CD4-positive, alpha-beta T cell treated with Interleukin-17A for 4 hours (primary cell): Measurements from ENCODE around the gene KRT2.

Experiments used
- DNase-seq: peaks from one replicate; pipeline ENCODE4 v3.0.0-alpha.2; 2020; ENCODE audit warnings: mixed read lengths

KRT2 gene

DNA sequence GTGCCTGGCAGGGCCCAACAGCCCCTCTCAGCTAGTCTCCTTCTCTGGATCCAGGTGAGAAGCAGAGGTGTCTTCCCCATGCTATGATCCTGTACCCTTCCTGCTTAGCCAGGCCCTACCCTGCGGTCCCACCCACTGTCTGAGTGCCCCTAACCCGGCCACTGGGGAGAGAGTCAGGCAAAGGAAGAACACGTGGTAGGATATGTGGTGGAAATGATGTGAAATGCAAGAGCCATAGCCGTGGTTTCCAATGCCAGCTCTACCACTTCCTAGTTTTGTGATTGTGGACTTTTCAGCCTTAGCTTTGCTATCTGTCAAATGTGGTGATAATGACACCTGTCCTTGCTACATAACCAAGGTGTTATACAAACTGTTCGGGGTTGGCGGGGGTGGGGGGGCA, 15.8 kb downstream of the KRT2 start:
- DNase-seq, result no peak

DNA sequence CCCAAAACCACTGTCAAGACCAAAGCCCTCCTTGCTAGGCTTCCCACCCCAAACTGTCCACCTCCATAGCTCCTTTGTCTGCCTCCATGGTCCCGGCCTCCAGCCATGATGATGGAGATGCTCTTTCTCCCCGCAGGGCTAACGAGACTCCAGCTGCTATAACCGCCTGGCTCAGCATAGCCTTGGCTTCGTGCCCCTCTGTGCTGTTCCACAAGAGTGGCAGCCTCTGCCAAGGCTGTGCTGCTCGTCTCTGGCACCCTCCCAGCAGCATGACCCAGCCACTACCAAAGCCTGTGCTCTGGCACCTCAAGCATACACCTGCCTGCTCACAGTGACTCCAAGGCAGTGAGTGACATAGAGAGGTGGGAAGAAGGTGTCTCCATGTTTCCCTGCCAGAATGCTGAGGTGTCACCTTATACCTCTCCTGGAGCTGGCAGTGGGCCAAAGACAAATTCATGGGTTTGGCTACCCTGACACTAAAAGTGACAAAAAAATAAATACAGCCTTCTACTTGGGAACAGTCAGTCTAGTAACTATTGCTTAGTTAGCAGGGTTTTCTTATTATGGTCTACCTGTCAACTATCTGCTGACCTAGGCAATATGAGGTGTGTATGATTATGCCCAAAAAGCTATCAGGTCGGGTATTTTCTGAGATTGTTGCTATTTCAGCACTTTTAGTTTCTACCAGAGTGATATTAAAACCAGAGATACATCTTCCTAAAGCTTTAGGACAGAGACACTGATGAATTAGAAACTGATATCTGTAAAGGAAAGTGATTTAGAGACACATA, 17.6 kb downstream of the KRT2 start:
- DNase-seq, result no peak

DNA sequence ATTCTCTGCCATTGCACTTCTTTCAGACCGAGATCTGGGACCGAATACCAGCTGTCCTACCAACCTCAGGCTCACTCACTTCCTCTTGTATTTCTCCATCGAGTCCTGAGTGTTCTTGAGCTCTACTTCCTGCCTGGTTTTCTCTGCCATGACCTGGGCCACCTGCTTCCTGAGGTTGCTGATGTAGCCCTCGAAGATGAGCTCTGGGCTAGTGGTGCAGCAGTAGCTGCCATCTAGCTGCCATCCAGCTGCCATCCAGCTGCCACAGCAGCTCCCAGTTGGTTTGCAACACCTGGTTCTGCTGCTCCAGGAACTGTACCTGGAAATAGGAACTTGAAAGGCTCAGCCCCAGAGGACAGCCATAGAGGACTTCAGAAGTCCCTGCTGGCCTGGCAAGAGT, 18.6 kb downstream of the KRT2 start:
- DNase-seq, result peak; percentile 61

DNA sequence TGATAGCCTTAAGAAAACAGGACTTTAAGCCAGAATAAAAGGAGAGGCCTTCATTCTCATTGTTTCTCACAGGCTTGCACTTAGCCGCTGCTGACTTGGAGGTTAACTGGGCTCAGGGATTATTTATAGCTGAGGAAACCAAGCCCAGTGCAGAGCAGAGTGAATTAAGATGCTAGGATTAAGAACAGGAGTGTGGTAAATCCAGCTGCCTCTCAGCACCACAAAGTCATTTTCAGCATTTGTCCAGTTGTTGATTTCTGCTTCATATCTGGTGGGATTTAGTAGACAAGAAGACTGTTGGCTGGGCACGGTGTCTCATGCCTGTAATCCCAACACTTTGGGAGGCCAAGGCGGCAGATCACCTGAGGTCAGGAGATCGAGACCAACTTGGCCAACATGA, 19.4 kb downstream of the KRT2 start:
- DNase-seq, result no peak

DNA sequence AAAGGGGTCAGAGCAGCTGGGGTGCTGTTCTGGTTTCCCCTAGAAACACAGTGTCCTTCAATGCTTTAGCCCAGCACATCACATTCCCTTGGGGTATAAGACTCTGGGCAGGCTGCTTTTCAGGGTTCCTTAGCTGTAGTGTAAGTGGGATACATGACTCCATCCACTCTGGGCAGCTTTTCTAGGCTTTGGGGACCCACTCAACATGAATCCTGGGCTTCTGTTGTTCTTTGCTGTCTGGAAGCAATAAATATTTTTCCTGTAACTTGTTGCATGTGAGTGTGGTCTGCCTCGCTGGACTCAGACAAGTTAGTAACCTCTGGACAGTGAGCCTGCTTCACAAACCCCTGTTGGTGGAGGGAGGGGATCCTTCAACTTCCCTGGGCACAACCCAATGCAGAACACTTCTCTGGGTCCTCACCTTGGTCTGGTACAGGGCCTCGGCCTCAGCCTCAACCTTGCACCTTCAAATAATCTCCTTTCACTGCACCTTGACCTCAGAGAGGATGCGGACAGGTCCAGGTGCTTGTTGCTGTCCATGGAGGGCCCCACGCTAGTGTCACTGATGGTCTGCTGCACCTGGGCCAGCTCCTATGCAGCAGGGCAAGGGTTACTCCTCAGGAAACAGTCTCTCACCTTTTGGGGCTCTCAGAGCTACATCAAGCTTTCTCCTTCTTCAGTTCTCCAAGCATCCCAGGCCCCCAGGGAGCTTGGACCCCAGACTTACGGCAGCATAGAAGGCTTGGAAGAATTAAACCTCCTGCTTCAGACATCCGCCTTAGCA, 20.1 kb downstream of the KRT2 start:
- no peak for DNase-seq

DNA sequence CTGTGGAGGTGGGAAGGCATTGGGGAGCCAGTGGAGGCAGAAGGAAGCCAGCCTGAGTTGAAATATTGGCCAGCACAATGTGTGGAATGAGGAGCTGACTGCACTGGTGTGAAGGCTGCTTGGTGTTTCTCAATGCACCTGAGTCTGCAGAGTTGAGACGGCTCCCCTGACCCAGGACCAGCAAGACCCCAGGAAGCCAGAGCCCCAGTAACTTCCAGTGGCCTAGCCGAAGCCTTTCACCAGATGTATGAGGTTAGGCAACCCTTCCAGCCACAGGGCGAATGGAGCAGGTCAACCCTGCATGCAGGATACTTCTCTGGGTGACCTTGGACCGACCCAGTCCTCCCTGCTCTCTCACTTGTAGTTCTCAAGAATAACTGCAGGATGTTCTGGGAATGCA, 20.7 kb downstream of the KRT2 start:
- no peak for DNase-seq

DNA sequence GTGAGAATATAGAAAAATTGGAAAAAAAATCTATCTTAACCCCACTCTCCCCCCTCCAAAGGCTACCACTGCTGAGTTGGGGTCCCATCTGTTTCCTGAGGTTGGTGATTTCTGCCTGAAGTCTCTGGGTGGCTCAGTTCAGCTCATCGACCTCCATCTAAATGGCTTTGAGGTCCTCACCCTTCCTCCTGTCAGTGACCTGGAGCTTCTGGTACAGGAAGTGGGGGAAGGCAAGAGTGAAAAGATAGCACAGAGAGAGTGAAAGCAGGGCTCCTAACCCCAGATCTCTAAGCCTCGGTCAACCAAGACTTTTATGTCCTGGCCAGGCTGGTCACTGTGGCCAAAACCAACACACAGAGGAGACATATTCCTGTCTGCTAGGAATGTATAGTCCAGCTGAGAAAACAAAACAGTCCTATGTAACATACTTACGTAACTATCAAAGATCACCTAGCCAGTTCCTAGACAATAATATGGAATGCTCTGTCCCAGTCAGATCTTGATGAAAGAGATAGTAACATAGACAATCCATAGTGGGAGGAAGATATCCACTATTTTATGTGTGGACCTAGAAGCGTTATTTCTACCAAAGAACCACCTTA, 21.3 kb downstream of the KRT2 start:
- DNase-seq, result no peak

DNA sequence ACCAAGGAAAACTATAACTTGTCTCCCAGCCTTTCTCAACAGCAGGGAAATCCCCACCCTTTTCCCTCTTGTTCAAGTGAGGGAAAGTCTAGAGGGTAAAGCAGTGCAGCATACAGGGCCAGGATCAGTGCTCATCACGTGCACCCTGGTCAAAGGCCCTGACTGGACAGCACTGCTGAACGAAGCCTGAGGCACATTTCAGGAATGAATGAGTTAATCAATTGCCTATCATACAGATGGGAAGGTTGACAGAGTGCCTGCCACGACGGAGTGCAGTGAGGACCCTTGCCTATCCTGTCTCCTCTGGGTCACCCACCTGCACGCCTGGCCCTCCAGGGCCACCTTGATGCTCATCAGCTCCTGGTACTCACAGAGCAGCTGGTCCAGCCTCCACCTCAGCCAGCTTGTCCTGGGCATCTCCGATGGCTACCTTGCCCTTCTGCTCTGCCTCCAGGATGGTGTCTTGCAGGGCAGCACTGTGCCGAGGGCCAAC, 22.0 kb downstream of the KRT2 start:
- DNase-seq, result no peak

DNA sequence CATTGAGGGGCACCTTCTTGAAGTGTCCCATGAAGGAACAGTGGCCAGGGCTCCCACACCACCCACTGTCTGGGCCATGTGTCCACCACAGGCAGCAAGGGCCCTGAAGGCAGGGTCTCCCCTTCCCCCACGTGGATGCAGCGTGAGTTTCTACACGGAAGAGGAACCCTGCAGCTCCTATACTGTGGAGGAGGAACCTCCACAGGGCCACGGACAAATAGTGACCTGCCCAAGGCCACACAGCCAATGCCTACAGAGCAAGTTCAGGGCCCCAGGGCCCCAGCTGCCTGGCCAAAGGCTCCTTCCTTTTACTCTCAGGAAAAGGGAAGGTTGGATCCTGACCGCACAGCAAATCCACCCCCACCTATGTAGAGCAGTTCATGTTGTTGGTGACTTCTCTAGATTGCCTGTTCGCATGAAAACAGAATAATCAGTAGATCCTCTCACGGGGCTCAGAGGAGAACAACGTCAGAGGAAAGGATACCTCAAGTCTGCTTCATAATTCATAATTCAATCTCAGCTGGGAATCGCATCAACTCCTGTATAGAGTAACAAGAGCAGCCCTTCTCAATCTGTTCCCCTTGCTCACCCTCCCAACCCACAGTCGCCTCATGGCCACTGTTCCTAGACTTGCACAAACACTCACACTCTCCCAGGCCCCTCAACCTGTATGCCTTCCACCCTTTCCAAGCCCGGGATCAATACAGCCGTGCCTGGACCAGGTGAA, 22.6 kb downstream of the KRT2 start:
- DNase-seq, result no peak

DNA sequence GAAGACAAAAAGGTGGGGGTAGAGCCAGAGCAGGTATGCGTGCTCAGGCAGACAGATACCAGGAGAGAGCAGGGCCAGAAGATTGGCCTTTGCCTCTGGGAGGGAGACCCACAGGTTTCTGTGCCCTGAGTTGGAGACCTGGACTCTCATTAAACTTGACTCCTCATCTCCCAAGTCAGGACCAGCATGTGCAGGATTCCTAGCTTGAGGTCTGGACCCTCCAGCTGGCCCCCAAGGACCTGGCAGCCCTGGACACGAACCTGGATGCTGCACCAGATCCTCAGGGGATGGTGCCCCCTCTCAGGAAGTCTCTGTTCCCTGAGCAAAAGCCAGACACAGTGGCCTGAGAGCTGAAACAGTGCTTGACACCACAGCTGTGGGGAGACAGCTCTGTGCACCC, 23.2 kb downstream of the KRT2 start:
- DNase-seq, result no peak

DNA sequence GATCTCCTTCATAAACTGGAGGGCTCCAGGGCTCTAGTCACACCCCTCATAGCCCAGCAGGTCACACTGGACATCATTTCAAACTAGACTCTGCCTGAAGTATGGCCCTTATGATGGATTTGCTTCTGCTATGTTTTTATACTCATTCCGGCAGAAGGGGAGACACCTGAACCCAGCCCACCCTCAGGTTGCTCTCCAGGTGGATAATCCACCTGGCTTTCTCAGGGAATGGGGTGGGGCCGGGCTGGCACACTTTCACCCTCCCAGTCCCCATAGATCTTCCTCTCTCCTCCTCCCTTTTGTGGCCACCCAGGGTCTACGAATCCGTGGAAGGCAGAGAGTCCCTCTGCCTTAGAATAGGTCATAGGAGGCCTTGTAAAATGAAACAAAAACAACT, 23.9 kb downstream of the KRT2 start:
- no peak for DNase-seq

DNA sequence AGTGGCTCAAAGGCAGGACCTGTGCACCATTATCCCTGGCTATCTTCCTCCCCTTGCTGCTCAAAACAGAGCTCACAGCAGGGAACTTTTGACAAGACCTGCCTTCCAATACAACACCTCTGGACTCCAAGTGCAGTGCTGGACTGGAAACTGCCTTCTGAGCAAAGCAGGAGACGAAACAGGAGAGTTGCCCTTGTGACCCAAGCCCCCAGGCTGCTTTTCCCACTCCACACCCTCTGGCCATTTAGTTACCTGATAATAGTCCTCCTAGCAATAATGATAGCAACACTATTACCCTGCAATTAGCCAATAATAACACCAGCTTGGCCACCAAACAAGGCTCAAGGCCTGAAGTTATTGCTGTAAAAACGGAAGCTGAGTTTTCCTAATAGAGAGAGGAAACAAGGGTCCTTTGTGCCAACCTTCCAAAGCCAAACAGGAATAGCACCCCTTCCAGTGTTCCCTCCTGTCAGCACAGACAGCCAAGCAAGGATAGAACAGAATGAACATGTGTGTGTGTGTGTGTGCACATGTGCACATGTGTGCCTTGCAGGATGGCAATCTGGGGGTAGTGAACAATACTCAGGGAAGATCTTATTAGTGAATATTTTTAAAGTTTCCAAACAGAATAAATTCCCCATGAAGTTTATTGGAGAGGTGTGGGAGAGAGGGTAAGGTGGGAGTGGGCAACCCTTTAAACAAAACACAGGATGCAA, 24.5 kb downstream of the KRT2 start:
- DNase-seq, result no peak

DNA sequence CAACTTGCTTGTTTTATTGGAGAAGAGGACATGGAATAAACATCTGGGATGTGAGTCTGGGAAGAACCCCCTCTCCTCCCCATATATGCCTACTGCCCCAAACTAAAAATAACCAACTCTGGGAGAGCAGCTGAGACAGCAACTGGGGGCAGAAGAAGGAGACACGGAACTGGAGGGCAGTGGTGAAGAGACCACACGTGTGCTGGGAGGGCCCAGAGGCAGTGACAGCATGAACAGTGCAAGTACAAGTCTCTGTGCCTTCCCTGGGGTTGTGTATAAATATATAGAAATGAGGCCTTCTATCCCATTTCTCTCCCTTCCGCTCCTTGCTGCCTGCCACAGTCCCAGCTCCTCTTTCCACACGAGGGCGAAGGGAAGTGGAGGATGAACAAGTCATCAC, 29.7 kb downstream of the KRT2 start:
- no peak for DNase-seq

DNA sequence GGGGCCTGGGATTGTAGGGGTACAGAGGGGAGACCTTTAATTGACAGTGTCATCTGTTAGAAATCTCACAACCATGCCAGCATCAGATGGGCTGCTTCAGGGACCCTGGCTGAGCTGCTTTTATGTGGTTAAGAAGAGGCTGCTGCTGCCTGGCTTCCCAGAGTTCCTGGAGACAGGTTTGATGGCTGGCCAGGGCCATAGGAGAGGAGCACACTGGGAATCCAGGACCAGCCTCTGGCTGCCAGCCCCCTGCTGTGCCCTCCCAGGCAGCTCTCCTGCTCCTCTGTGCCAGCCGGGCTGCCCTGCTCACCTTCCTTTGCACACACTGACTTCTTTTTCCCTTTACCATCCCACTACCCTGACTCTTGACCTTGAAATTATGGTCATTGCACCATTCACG, 33.1 kb downstream of the KRT2 start:
- DNase-seq, result no peak

DNA sequence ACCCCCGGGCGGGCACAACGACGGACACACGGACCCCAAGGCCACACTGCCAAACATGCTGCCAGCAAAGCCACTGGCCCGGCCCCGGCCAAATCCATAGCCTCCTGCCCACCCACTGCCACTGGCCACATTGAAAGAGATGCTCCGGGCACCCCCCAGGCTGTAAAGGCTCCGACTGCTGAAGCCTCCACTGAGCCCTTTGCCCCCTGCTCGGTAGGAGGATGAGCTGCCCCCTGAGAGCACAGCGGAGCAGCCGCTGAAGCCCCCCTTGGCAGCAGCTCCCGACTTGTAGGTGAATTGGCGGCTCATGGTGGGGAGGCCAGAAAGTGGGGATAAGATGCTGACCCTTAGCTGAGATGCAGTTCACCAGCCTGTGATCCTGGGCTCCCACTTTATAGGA, 33.8 kb downstream of the KRT2 start, which contains the start of gene KRT73:
Gene KRT73, minus strand, starts transcription at position 344 of the 400 bp plus-strand sequence. Its CDS starts 35 bp downstream, at position 309.
- DNase-seq, result no peak

DNA sequence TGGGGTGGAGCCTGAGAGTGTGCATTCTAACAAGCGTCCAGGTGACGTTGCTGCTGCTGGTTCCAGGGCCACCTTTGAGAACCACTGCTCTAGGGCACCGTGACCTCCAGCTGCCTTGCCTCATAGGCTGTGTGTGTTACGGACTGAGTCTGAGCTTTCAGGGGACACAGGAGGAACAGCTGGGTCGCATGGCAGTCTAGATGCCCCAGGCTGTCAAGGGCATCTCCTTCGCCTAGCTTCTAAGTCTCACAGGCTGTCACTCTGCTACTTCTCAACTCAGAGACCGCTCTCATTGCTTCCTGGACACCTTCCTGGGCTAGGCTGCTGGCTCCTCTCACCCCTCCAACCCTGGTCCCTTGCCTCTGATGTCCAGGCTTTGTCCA, 34.6 kb downstream of the KRT2 start:
- no peak for DNase-seq

DNA sequence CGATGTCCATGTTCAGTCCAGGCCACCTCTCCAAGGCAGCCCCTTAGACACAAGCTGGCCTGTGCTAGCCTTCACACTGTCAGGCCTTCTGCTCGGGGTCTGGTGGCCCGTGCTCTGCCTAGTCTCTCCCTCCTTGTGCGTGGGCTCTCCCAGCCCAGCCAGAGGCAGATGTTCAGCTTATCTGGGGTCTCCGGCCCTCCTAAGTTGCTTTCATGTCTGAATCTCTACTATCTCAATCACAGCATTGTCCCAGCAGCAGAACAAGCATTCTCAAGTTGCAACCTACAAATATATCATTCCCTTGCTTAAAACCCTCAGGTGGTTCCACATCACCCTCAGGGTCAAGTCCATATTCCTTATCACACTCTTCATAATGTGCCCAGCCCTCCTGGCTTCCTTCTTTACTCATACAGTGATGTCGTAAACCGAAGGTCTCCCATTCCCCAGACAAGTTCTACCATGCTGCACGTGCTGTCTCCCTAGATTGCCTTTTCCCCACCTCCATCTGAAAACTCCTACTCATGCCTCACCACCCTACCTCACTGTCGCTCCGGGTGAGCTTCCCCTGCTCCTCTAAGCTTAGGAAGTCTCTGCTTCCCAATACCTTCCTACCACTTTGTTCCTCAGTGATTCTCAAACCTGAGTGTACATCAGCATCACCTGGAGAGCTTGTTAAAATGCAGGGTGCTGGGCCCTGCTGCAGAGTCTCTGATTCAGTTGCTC, 35.2 kb downstream of the KRT2 start:
- no peak for DNase-seq

DNA sequence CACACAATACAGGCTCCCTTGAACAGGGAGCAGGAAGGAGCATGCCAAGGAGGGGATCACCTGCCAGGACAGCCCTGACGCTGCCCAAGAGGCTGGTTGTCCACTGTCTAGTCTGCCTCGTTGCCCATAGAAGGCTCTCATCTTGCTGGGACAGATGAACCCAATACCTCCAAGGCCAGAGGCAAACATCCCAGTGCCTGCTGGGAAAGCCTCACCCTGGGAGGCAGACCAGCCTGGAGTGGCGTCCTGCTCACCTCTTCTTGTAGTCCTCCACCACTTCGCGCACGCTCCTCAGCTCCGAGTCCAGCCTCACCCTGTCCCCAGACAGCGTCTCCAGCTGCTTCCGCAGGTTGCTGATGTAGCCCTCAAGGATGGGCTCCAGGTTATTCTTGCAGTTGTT, 36.1 kb downstream of the KRT2 start:
- no peak for DNase-seq

DNA sequence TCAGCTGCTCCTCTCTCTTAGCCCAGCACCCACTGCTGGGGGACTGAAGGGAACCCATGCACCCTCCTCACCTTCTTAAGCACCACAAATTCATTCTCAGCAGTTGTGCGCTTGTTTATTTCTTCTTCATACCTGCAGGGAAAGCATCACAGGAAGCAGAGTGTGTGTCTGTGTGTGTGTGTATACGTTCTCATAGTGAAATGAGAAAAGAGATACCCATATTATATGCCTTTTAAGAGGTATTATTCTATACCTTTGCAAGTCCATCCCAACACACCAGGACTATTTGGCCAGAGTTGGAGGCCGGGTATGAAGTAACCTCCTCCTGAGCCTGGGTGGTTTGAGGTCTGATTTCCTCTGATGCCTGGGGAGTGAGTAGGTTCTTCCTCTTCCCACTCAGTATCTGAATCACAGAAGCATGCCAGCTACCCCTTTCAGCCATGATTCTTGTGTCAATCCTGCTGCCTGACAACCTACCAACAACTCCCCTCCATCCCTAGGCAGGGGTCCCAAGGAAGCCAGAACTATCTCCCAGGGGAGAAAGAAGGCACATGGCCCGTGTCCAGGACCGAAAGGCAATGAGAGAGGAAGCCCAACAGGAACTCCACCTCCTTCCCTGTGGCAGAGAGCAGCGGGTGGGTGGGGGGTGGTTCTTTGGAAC, 36.7 kb downstream of the KRT2 start:
- DNase-seq, result peak; percentile 39

DNA sequence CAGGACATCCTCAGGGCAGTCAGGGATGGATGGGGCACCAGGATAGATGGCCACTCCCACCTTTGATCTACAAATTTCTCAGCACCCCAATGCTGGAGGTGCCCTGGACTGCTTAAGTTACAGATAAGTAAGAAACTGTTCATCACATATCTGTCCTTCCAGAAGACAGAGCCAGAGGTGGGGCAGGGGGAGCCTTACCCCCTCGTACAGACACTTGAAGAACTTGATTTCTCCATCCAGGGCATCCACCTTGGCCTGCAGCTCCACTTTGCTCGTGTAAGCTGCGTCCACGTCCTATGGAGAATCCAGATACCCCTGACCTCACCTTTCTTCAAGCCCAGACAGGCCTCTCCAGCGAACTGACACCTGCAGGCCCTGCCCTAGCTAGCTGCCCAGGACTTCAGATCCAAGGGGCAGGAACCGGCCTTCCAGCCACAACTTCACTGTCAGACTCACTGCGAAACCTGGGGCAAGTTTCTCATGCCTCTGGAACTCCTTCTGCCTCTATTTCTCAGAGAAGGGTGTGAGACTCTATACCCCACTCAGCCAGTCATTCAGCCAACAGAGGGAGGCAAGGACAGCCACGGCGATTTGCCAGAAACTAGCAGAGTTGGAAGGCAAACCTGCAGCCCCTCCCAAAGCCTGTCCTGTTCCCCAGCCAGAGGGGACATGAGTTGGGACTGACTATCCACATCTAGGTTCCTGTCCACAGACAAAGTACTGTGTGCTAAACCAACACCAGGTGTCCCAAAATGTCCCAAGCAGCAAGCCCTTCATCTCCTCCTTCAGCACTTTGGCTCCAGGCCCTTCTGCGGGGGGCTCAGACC, 37.4 kb downstream of the KRT2 start:
- no peak for DNase-seq
